Neural progenitor cell (in vitro differentiated cells): ENCODE data around the gene CATSPER3. TPM values are rescaled to one million over a fixed set of nuclear protein-coding genes. Genes with fewer than 3 reads are reported as not detected.

Experiments
- DNase-seq: peaks from one replicate; pipeline ENCODE4 v3.0.0-alpha.2; 2016; ENCODE audit warnings: low spot score
- H2AFZ ChIP-seq: fragments of 200-600 bp; sonication (generic); replicated peaks from 2 replicates; pipeline ENCODE4 v1.6.1; 2016; ENCODE audit warnings: antibody characterized with exemption
- H3F3A ChIP-seq: fragments of 200-600 bp; sonication (generic); 2 replicates; pipeline ENCODE4 v1.6.1; 2016; ENCODE audit warnings: antibody characterized with exemption, low read depth
- H3K27ac ChIP-seq: fragments of 200-600 bp; sonication (generic); 2 replicates; pipeline ENCODE4 v1.5.1; 2016; ENCODE audit warnings: mild to moderate bottlenecking
- H3K27me3 ChIP-seq: fragments of 200-600 bp; sonication (generic); 2 replicates; pipeline ENCODE4 v1.6.1; 2016; ENCODE audit warnings: mild to moderate bottlenecking, moderate library complexity
- H3K36me3 ChIP-seq: fragments of 200-600 bp; sonication (generic); 2 replicates; pipeline ENCODE4 v1.5.1; 2016
- H3K4me1 ChIP-seq: fragments of 200-600 bp; sonication (generic); 2 replicates; pipeline ENCODE4 v1.6.1; 2016; ENCODE audit warnings: mixed run types
- H3K4me2 ChIP-seq: fragments of 200-600 bp; sonication (generic); 2 replicates; pipeline ENCODE4 v1.6.1; 2016
- H3K4me3 ChIP-seq: fragments of 200-600 bp; sonication (generic); 2 replicates; pipeline ENCODE4 v1.5.1; 2016
- H3K79me2 ChIP-seq: fragments of 200-600 bp; sonication (generic); 2 replicates; pipeline ENCODE4 v1.6.1; 2016; ENCODE audit warnings: low read depth
- H3K9ac ChIP-seq: fragments of 200-600 bp; sonication (generic); 2 replicates; pipeline ENCODE4 v1.6.1; 2016
- H3K9me3 ChIP-seq: fragments of 200-600 bp; sonication (generic); 2 replicates; pipeline ENCODE4 v1.5.1; 2016; ENCODE audit warnings: low read depth
- H4K20me1 ChIP-seq: fragments of 200-600 bp; sonication (generic); 2 replicates; pipeline ENCODE4 v1.6.1; 2016; ENCODE audit warnings: low read depth
- H3K27ac Mint-ChIP-seq: 3 replicates; pipeline ENCODE4 v1.8.0; 2021; ENCODE audit warnings: mixed read lengths
- H3K27me3 Mint-ChIP-seq: 2 replicates; pipeline ENCODE4 v1.8.0; 2022; ENCODE audit warnings: low read depth, mild to moderate bottlenecking, inconsistent platforms, moderate library complexity, mixed read lengths; ENCODE audit not compliant: insufficient read depth
- H3K36me3 Mint-ChIP-seq: 3 replicates; pipeline ENCODE4 v1.8.0; 2021; ENCODE audit warnings: mixed read lengths
- H3K4me1 Mint-ChIP-seq: 3 replicates; pipeline ENCODE4 v1.8.0; 2021; ENCODE audit warnings: mixed read lengths
- H3K4me3 Mint-ChIP-seq: 3 replicates; pipeline ENCODE4 v1.8.0; 2021; ENCODE audit warnings: mild to moderate bottlenecking, moderate library complexity, mixed read lengths
- H3K9me3 Mint-ChIP-seq: 3 replicates; pipeline ENCODE4 v1.8.0; 2020; ENCODE audit warnings: mixed read lengths
- CTCF ChIP-seq: fragments of 200-600 bp; sonication (generic); IDR thresholded peaks from 2 replicates; pipeline ENCODE4 v1.5.1; 2017; ENCODE audit warnings: antibody characterized with exemption, mild to moderate bottlenecking
- EZH2 ChIP-seq: fragments of 200-600 bp; sonication (generic); IDR thresholded peaks from 2 replicates; pipeline ENCODE4 v1.6.1; 2017; ENCODE audit warnings: antibody characterized with exemption, mild to moderate bottlenecking, moderate library complexity
- EZH2phosphoT487 ChIP-seq: fragments of 200-600 bp; sonication (generic); IDR thresholded peaks from 2 replicates; pipeline ENCODE4 v1.6.1; 2017; ENCODE audit warnings: antibody characterized with exemption
- total RNA-seq: library from RNA; depleted of rRNA; stranded (reverse); fragments of >200 nt; gene quantifications from 2 replicates; pipeline ENCODE4 v1.2.3, GENCODE V29; 2015; ENCODE audit warnings: low replicate concordance

CATSPER3 gene
- total RNA-seq, 1 donor from 2014 or later, result not detected

- H3K27ac Mint-ChIP-seq, result no peak overlapping the region
- no peaks in the 10 kb centered on the region for H3K9me3 Mint-ChIP-seq
- no peaks in the 10 kb centered on the region for H4K20me1 ChIP-seq
- no peaks in the 10 kb centered on the region for H3K4me1 ChIP-seq
- H3K79me2 ChIP-seq, result no peaks in the 10 kb centered on the region
- H3K36me3 ChIP-seq, result no peaks in the 10 kb centered on the region
- no peaks in the 10 kb centered on the region for H3K36me3 Mint-ChIP-seq
- no peak for DNase-seq
- H3K27me3 ChIP-seq, result peaks cover 28% of the 10 kb centered on the region
- H3K9me3 ChIP-seq, result no peaks in the 10 kb centered on the region
- no peak overlapping the region for H3K4me3 ChIP-seq
- no peak for TF ChIP-seq EZH2
- no peak for TF ChIP-seq EZH2phosphoT487
- no peak for TF ChIP-seq CTCF
- H3F3A ChIP-seq, result no peaks in the 10 kb centered on the region
- H3K4me2 ChIP-seq, result no peak overlapping the region
- H3K9ac ChIP-seq, result no peak overlapping the region
- no peaks in the 10 kb centered on the region for H3K27me3 Mint-ChIP-seq
- H3K27ac ChIP-seq, result no peak overlapping the region
- H3K4me3 Mint-ChIP-seq, result no peak overlapping the region
- no peak overlapping the region for H2AFZ ChIP-seq
- H3K4me1 Mint-ChIP-seq, result no peaks in the 10 kb centered on the region
Measured at GRCh38 chr5:135016861-135017290, 49.2 kb downstream of the CATSPER3 start.

- Histone ChIP-seq H3K27me3 (peaks cover 44% of the 10 kb centered on the region), H3K4me1 (no peaks in the 10 kb centered on the region), H2AFZ (no peak overlapping the region), H3K36me3 (no peaks in the 10 kb centered on the region), H3K27ac (no peak overlapping the region), H3K4me3 (no peak overlapping the region), H3F3A (no peaks in the 10 kb centered on the region), H3K9ac (no peak overlapping the region), H3K9me3 (no peaks in the 10 kb centered on the region), H3K79me2 (no peaks in the 10 kb centered on the region), H4K20me1 (no peaks in the 10 kb centered on the region), H3K4me2 (no peak overlapping the region)
- no peaks in the 10 kb centered on the region for H3K4me1 Mint-ChIP-seq
- no peak for DNase-seq
- TF ChIP-seq EZH2phosphoT487, result no peak
- no peak overlapping the region for H3K4me3 Mint-ChIP-seq
- H3K9me3 Mint-ChIP-seq, result no peaks in the 10 kb centered on the region
- H3K36me3 Mint-ChIP-seq, result no peaks in the 10 kb centered on the region
- peaks cover 5% of the 10 kb centered on the region for H3K27me3 Mint-ChIP-seq
- no peak overlapping the region for H3K27ac Mint-ChIP-seq
Measured at GRCh38 chr5:135018457-135018856, 50.8 kb downstream of the CATSPER3 start.

- Histone ChIP-seq H3K27ac (no peak overlapping the region), H3K27me3 (peaks cover 52% of the 10 kb centered on the region), H3F3A (no peaks in the 10 kb centered on the region), H3K4me2 (no peak overlapping the region), H3K9me3 (no peaks in the 10 kb centered on the region), H3K36me3 (no peaks in the 10 kb centered on the region), H3K79me2 (no peaks in the 10 kb centered on the region), H3K4me1 (no peaks in the 10 kb centered on the region), H3K4me3 (no peak overlapping the region), H2AFZ (no peak overlapping the region), H3K9ac (no peak overlapping the region), H4K20me1 (no peaks in the 10 kb centered on the region)
- no peak for DNase-seq
- H3K4me1 Mint-ChIP-seq, result no peaks in the 10 kb centered on the region
- peaks cover 5% of the 10 kb centered on the region for H3K27me3 Mint-ChIP-seq
- no peaks in the 10 kb centered on the region for H3K36me3 Mint-ChIP-seq
- H3K9me3 Mint-ChIP-seq, result no peaks in the 10 kb centered on the region
- TF ChIP-seq CTCF (no peak), EZH2 (no peak)
- H3K4me3 Mint-ChIP-seq, result no peak overlapping the region
- H3K27ac Mint-ChIP-seq, result no peak overlapping the region
Measured at GRCh38 chr5:135019314-135019713, 51.6 kb downstream of the CATSPER3 start.

- H3K27me3 Mint-ChIP-seq, result peaks cover 10% of the 10 kb centered on the region
- H3F3A ChIP-seq, result no peaks in the 10 kb centered on the region
- H3K4me3 ChIP-seq, result no peak overlapping the region
- H3K27ac ChIP-seq, result no peak overlapping the region
- H3K27me3 ChIP-seq, result peaks cover 62% of the 10 kb centered on the region
- H3K4me1 Mint-ChIP-seq, result peaks cover 6% of the 10 kb centered on the region
- no peak overlapping the region for H3K9ac ChIP-seq
- H3K27ac Mint-ChIP-seq, result no peak overlapping the region
- H4K20me1 ChIP-seq, result no peaks in the 10 kb centered on the region
- no peaks in the 10 kb centered on the region for H3K4me1 ChIP-seq
- no peak for DNase-seq
- H3K36me3 Mint-ChIP-seq, result no peaks in the 10 kb centered on the region
- no peaks in the 10 kb centered on the region for H3K36me3 ChIP-seq
- no peak overlapping the region for H3K4me2 ChIP-seq
- H3K4me3 Mint-ChIP-seq, result no peak overlapping the region
- no peaks in the 10 kb centered on the region for H3K9me3 ChIP-seq
- no peaks in the 10 kb centered on the region for H3K79me2 ChIP-seq
- TF ChIP-seq CTCF (no peak), EZH2 (no peak), EZH2phosphoT487 (no peak)
- H2AFZ ChIP-seq, result no peak overlapping the region
- no peaks in the 10 kb centered on the region for H3K9me3 Mint-ChIP-seq
Measured at GRCh38 chr5:135020111-135020895, 52.6 kb downstream of the CATSPER3 start.
